Bronchial epithelial cell (primary cell): ENCODE results near the gene ST6GALNAC1. TPM values are rescaled to one million over a fixed set of nuclear protein-coding genes. Genes with fewer than 3 reads are reported as not detected.
A peak's percentile ranks its signal among the peaks of the same experiment; 100 is the strongest.

Experiments
- DNase-seq: peaks from one replicate; pipeline ENCODE4 v3.0.0-alpha.2; 2010; ENCODE audit warnings: low read depth
- FAIRE-seq: peaks from 2 replicates; lab custom pipeline; 2011; peaks lifted over from hg19 to GRCh38; lab: Jason Lieb, UNC
- H3K27me3 ChIP-seq: 2 replicates; pipeline ENCODE4 v1.5.1; 2011; ENCODE audit warnings: low read length; ENCODE audit not compliant: control insufficient read depth, insufficient read depth
- H3K36me3 ChIP-seq: 2 replicates; pipeline ENCODE4 v1.5.1; 2011; ENCODE audit warnings: low read length; ENCODE audit not compliant: control insufficient read depth, insufficient read depth
- H3K4me3 ChIP-seq: 2 replicates; pipeline ENCODE4 v1.5.1; 2011; ENCODE audit warnings: mild to moderate bottlenecking, low read depth, low read length, control low read depth
- total RNA-seq: library from RNA; depleted of rRNA; stranded (reverse); fragments of >200 nt; gene quantifications from 2 replicates; pipeline ENCODE4 v1.2.1, GENCODE V29; 2014
- TF ChIP-seq, protein P1 (sequence below): IDR thresholded peaks from 2 replicates; pipeline ENCODE4 v1.5.1; 2011; ENCODE audit warnings: mild to moderate bottlenecking, moderate library complexity, low read length, control low read depth, inconsistent platforms; ENCODE audit not compliant: insufficient read depth, severe bottlenecking

The ST6GALNAC1 gene, protein sequence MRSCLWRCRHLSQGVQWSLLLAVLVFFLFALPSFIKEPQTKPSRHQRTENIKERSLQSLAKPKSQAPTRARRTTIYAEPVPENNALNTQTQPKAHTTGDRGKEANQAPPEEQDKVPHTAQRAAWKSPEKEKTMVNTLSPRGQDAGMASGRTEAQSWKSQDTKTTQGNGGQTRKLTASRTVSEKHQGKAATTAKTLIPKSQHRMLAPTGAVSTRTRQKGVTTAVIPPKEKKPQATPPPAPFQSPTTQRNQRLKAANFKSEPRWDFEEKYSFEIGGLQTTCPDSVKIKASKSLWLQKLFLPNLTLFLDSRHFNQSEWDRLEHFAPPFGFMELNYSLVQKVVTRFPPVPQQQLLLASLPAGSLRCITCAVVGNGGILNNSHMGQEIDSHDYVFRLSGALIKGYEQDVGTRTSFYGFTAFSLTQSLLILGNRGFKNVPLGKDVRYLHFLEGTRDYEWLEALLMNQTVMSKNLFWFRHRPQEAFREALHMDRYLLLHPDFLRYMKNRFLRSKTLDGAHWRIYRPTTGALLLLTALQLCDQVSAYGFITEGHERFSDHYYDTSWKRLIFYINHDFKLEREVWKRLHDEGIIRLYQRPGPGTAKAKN
- 5.0 and 10.8 TPM in 2 replicates for total RNA-seq

DNA sequence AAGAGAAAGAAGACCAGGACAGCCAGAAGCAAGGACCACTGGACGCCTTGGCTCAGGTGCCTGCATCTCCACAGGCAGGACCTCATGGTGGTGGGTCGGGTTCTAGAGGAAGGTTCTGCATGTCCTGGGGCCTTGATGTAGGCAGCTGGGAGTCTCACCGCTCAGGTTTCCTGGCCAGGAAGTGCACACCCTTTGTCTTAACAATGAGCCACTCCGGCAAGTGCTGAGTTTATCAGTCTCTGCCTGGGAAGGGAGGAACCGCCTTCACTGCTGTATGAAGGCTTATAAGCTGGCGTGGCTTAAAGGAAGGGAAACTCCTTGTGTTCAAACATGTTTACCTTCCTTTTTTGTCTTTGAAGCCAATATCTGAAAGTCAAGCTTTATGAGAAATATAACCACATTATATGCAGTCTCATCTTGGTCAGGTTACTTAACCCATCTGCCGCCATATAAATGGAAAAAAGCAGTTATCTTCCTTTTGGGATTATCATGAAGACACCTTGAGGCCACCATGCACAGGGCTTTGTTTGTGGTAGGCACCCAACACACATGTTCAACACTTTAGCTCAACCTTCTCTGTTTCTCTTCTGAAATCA lies at the start of gene ST6GALNAC1:
Gene ST6GALNAC1 (minus strand): TSS at position 205 of the 596 bp plus-strand sequence. CDS start 119 bp downstream, at position 86.
- Histone ChIP-seq H3K27me3 (no peaks in the 10 kb centered on the region), H3K4me3 (peak within 1 kb of the TSS; percentile 24), H3K36me3 (no peaks in the 10 kb centered on the region)
- TF ChIP-seq, protein P1, sequence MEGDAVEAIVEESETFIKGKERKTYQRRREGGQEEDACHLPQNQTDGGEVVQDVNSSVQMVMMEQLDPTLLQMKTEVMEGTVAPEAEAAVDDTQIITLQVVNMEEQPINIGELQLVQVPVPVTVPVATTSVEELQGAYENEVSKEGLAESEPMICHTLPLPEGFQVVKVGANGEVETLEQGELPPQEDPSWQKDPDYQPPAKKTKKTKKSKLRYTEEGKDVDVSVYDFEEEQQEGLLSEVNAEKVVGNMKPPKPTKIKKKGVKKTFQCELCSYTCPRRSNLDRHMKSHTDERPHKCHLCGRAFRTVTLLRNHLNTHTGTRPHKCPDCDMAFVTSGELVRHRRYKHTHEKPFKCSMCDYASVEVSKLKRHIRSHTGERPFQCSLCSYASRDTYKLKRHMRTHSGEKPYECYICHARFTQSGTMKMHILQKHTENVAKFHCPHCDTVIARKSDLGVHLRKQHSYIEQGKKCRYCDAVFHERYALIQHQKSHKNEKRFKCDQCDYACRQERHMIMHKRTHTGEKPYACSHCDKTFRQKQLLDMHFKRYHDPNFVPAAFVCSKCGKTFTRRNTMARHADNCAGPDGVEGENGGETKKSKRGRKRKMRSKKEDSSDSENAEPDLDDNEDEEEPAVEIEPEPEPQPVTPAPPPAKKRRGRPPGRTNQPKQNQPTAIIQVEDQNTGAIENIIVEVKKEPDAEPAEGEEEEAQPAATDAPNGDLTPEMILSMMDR: no peak
- FAIRE-seq (no peak), DNase-seq (peak; percentile 87)

DNA sequence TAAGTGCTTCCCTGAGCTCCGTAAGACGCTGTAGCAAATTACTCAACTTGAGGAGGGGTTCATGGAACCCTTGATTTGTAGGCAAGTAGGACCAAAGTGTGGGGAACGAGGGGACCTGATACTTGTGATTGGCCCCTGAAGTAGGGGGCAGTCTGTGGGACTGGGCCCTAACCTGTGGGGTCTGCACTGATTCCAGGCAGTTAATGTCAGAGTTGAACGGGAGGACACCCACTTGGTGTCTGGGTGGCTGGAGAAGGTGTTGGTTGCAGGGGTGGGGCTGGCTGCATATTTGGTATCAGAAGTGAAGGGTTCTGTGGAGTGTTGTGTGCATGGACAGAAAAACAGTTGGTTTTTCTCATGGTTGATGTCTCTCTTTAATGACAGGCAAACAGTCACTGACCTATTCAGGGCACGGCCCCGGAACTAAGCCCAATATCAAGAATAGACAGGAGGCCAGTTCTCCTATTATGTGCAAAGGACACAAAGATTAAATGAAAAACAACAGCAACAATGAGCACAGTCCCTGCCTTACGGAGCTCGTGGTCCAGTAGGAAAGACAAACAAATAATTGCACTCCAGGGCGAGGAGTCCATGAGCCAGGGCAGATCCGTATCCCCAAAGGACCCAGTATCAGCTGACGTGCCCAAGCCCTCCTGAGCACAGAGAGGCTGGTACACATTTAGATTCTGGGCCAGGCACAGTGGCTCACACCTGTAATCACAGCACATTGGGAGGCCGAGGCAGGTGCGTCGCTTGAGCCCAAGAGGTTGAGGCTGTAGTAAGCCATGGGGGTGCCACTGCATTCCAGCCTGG lies 48.0 kb upstream of the ST6GALNAC1 start:
- no peak for FAIRE-seq
- TF ChIP-seq, protein P1: no peak
- no peak for DNase-seq
- peaks cover 5% of the 10 kb centered on the region for H3K36me3 ChIP-seq
- H3K27me3 ChIP-seq: no peaks in the 10 kb centered on the region
- H3K4me3 ChIP-seq: no peak overlapping the region

DNA sequence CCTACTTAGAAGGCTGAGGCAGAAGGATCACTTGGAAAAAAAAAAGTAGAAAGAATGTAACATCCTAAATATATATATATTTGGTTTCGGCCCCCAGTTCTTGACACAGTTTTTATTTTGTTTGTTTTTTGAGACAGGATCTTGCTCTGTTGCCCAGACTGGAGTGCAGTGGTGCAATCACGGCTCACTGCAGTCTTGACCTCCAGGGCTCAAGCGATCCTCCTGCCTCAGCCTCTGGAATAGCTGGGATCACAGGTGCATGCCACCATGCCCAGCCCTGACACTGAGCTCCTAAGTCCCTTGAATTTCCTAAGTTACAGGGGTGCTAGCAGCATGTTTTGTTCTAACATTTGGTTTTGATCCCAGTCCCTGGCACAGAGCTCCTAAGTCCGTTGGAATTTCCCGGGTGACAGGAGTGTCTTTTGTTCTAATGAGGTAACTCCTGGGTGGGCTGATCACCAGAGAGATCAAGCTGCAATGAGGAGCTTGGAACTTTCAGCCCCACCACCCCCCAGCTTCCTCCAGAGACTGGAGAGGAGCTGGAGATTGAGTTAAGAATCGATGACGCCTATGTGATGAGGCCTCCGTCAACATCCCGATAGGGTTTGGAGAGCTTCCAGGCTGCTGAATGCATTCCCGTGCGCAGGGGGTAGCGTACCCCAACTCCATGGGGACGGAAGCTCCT lies 47.2 kb upstream of the ST6GALNAC1 start:
- TF ChIP-seq, protein P1: no peak
- Histone ChIP-seq H3K36me3 (peaks cover 5% of the 10 kb centered on the region), H3K4me3 (no peak overlapping the region), H3K27me3 (no peaks in the 10 kb centered on the region)
- DNase-seq (no peak), FAIRE-seq (no peak)

DNA sequence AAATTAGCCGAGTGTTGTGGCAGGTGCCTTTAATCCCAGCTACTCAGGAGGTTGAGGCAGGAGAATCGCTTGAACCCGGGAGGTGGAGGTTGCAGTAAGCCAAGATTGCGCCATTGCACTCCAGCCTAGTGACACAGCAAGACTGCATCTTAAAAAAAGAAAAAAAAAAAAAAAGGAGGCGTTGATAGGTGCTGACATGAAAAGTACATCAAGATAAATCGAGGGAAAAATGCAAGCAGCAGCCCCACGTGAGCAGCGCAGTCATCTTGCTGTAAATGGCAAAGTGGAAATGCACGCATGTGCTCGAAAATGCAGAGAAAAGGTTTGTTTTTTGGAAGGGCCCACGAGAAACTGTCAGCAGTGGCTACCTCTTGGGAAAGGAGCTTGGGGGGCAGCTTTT lies 46.3 kb upstream of the ST6GALNAC1 start:
- DNase-seq (no peak), FAIRE-seq (no peak)
- Histone ChIP-seq H3K4me3 (no peak overlapping the region), H3K36me3 (peaks cover 5% of the 10 kb centered on the region), H3K27me3 (no peaks in the 10 kb centered on the region)
- TF ChIP-seq, protein P1: no peak

DNA sequence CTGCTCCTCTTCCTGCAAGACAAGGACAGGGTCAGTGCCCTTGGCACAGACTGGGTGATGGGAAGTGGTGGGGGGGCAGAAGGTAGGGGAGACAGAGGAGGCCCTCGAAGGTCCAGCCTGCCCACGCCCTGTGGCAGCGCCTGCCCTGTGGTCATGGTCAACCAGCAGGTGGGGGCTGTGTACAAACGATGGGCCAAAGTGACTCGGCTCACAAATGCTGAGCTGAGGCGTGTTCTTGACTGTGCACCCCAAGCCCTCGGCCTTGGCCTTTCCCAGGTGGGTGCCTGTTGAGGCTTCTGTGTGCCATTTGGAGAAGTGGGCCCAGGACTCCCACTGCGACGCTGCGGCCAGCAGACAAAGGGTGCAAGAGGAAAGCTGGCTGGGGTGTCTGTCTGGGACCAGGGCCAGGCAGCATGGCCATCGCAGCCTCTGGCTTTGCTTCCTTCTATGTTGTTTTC lies 44.6 kb upstream of the ST6GALNAC1 start:
- TF ChIP-seq, protein P1: no peak
- DNase-seq: no peak
- Histone ChIP-seq H3K4me3 (no peak overlapping the region), H3K27me3 (no peaks in the 10 kb centered on the region), H3K36me3 (peaks cover 5% of the 10 kb centered on the region)
- FAIRE-seq: no peak
